CD14-positive monocyte (primary cell): ENCODE results near the gene TENT4B. TPM values are rescaled to one million over a fixed set of nuclear protein-coding genes. Genes with fewer than 3 reads are reported as not detected.

Source experiments
- DNase-seq, 3 donors: peaks; one replicate each; pipeline ENCODE4 v3.0.0-alpha.2; 2011 to 2022
- H2AFZ ChIP-seq: 2 replicates; pipeline ENCODE4 v1.6.0; 2012; ENCODE audit warnings: mild to moderate bottlenecking, low read depth, low read length, inconsistent platforms; ENCODE audit not compliant: insufficient read depth, poor library complexity, severe bottlenecking
- H3K27ac ChIP-seq, 2 donors: 1 replicate in 1 of 2; 2 replicates in 1 of 2; pipeline ENCODE4 v1.5.1; 2012 to 2013; ENCODE audit warnings: low read length in 2 of 2, control low read depth in 1 of 2, inconsistent platforms in 1 of 2, low read depth in 1 of 2, mild to moderate bottlenecking in 1 of 2
- H3K27me3 ChIP-seq, 2 donors: one replicate each; pipeline versions ENCODE4 v1.6.0 to v1.6.1; 2011 to 2013; ENCODE audit warnings: low read length in 2 of 2; ENCODE audit not compliant: control insufficient read depth in 2 of 2, insufficient read depth in 2 of 2
- H3K36me3 ChIP-seq, 2 donors: replicated peaks in 1 of 2; 1 replicate in 1 of 2; 2 replicates in 1 of 2; pipeline versions ENCODE4 v1.5.1 to v1.6.1; 2012 to 2013; ENCODE audit warnings: low read length in 2 of 2, control low read depth in 1 of 2, inconsistent platforms in 1 of 2, mild to moderate bottlenecking in 1 of 2; ENCODE audit not compliant: insufficient read depth in 2 of 2, control insufficient read depth in 1 of 2
- H3K4me1 ChIP-seq, 2 donors: 1 replicate in 1 of 2; 2 replicates in 1 of 2; pipeline versions ENCODE4 v1.5.1 to v1.6.1; 2012 to 2013; ENCODE audit warnings: low read length in 2 of 2, control low read depth in 1 of 2, inconsistent platforms in 1 of 2, mild to moderate bottlenecking in 1 of 2, moderate library complexity in 1 of 2; ENCODE audit not compliant: insufficient read depth in 2 of 2, control insufficient read depth in 1 of 2
- H3K4me2 ChIP-seq: replicated peaks from 2 replicates; pipeline ENCODE3; 2012; ENCODE audit warnings: low read length, moderate library complexity, mild to moderate bottlenecking; ENCODE audit not compliant: poor library complexity, severe bottlenecking; ENCODE audit errors: extremely low read depth
- H3K4me3 ChIP-seq, 3 experiments: fragments of 200-600 bp in 1 of 3; sonication (generic) in 1 of 3; replicated peaks in 1 of 3; 1 replicate in 2 of 3; 2 replicates in 1 of 3; pipeline ENCODE4 v1.5.1; 2011 to 2013; ENCODE audit warnings: low read length in 3 of 3, mild to moderate bottlenecking in 3 of 3, control low read depth in 2 of 3, low read depth in 2 of 3, inconsistent platforms in 1 of 3, moderate library complexity in 1 of 3
- H3K79me2 ChIP-seq: 2 replicates; pipeline ENCODE4 v1.6.0; 2012; ENCODE audit warnings: mild to moderate bottlenecking, control low read depth, inconsistent platforms, low read length, moderate library complexity; ENCODE audit not compliant: insufficient read depth
- H3K9ac ChIP-seq: 2 replicates; pipeline ENCODE4 v1.6.0; 2017; ENCODE audit warnings: low read length, mild to moderate bottlenecking; ENCODE audit not compliant: insufficient read depth, poor library complexity, severe bottlenecking
- H3K9me3 ChIP-seq, 2 donors: replicated peaks in 1 of 2; 1 replicate in 1 of 2; 2 replicates in 1 of 2; pipeline versions ENCODE4 v1.5.1 to v1.6.1; 2012 to 2013; ENCODE audit warnings: low read length in 2 of 2, control low read depth in 1 of 2; ENCODE audit not compliant: control insufficient read depth in 1 of 2, insufficient read depth in 1 of 2
- H4K20me1 ChIP-seq: 2 replicates; pipeline ENCODE4 v1.6.0; 2012; ENCODE audit warnings: mild to moderate bottlenecking, low read length, control low read depth, moderate library complexity; ENCODE audit not compliant: insufficient read depth
- H3K27ac Mint-ChIP-seq, 7 donors: one replicate each; pipeline ENCODE4 v1.8.0; 2020; ENCODE audit warnings: mild to moderate bottlenecking in 7 of 7, mixed read lengths in 7 of 7, moderate library complexity in 6 of 7, inconsistent platforms in 2 of 7
- H3K27me3 Mint-ChIP-seq, 3 donors: one replicate each; pipeline ENCODE4 v1.8.0; 2021 to 2022; ENCODE audit warnings: low read depth in 3 of 3, mild to moderate bottlenecking in 3 of 3, mixed read lengths in 3 of 3, moderate library complexity in 3 of 3, inconsistent platforms in 1 of 3
- H3K36me3 Mint-ChIP-seq, 2 donors: one replicate each; pipeline ENCODE4 v1.8.0; 2020; ENCODE audit warnings: mixed read lengths in 2 of 2, inconsistent platforms in 1 of 2, mild to moderate bottlenecking in 1 of 2
- H3K4me1 Mint-ChIP-seq: one replicate; pipeline ENCODE4 v1.8.0; 2020; ENCODE audit warnings: mild to moderate bottlenecking, mixed read lengths
- H3K4me3 Mint-ChIP-seq, 2 donors: one replicate each; pipeline ENCODE4 v1.8.0; 2020; ENCODE audit warnings: mild to moderate bottlenecking in 2 of 2, mixed read lengths in 2 of 2, moderate library complexity in 1 of 2
- H3K9me3 Mint-ChIP-seq, 7 donors: one replicate each; pipeline ENCODE4 v1.8.0; 2020 to 2022; ENCODE audit warnings: mixed read lengths in 7 of 7, mild to moderate bottlenecking in 6 of 7, moderate library complexity in 6 of 7, inconsistent platforms in 2 of 7
- CTCF ChIP-seq: fragments of 200-600 bp; IDR thresholded peaks from one replicate; pipeline ENCODE4 v1.8.0; 2022; ENCODE audit warnings: antibody characterized with exemption, mild to moderate bottlenecking
- WGBS: methylation state at CpG from one replicate; pipeline ENCODE4 v1.1.5; 2013; ENCODE audit warnings: missing lambda C conversion rate; ENCODE audit not compliant: insufficient coverage; 5-methylcytosine and 5-hydroxymethylcytosine counted together
- intact Hi-C, 2 donors: fragments of 100-400 bp; cut with micrococcal nuclease; formaldehyde crosslinking; loops; one replicate each; pipeline versions ENCODE4 v1.15.0 to v1.15.1; 2023
- polyA plus RNA-seq, 3 donors: library from polyadenylated mRNA; depleted of rRNA in 1 of 3; unstranded in 2 of 3; stranded (reverse) in 1 of 3; fragments of 300-500 nt in 2 of 3; fragments of >200 nt in 1 of 3; fragmentation: Illumina TruSeq in 2 of 3; gene quantifications; 1 replicate in 2 of 3; 2 replicates in 1 of 3; pipeline ENCODE4 v1.2.3, GENCODE V29; 2012 to 2021

TENT4B gene
- polyA plus RNA-seq, 3 donors: 1.4 to 9.0 (median 1.7) TPM

GRCh38 chr16:50227665-50228064 is 74.6 kb downstream of the TENT4B start:
- no peak for TF ChIP-seq CTCF
- no CpG with 5 or more reads among the region's 8 CpGs for WGBS
- Histone ChIP-seq H3K36me3 (peaks cover 69 to 95% of the 10 kb centered on the region in 2 donors), H3K9ac (no peak overlapping the region), H4K20me1 (no peaks in the 10 kb centered on the region), H3K4me3 (no peak overlapping the region), H3K4me1 (no peaks in the 10 kb centered on the region), H2AFZ (no peak overlapping the region), H3K9me3 (no peaks in the 10 kb centered on the region), H3K27me3 (no peaks in the 10 kb centered on the region), H3K27ac (no peak overlapping the region), H3K4me2 (no peak overlapping the region), H3K79me2 (no peaks in the 10 kb centered on the region)
- H3K27ac Mint-ChIP-seq: no peak overlapping the region
- no peaks in the 10 kb centered on the region for H3K27me3 Mint-ChIP-seq
- H3K36me3 Mint-ChIP-seq: peaks cover 79 to 85% of the 10 kb centered on the region in 2 donors
- no peaks in the 10 kb centered on the region for H3K9me3 Mint-ChIP-seq
- intact Hi-C loops: no loop called here
- H3K4me1 Mint-ChIP-seq: no peaks in the 10 kb centered on the region
- DNase-seq: no peak
- H3K4me3 Mint-ChIP-seq: no peak overlapping the region

GRCh38 chr16:50228364-50228868 is 75.3 kb downstream of the TENT4B start:
- Mint-ChIP-seq H3K27me3 (no peaks in the 10 kb centered on the region), H3K36me3 (peaks cover 72 to 78% of the 10 kb centered on the region in 2 donors), H3K9me3 (no peaks in the 10 kb centered on the region), H3K4me3 (no peak overlapping the region), H3K27ac (no peak overlapping the region), H3K4me1 (no peaks in the 10 kb centered on the region)
- H3K4me3 ChIP-seq: no peak overlapping the region
- no peak overlapping the region for H3K27ac ChIP-seq
- H3K4me2 ChIP-seq: no peak overlapping the region
- no peak overlapping the region for H2AFZ ChIP-seq
- H3K4me1 ChIP-seq: no peaks in the 10 kb centered on the region
- intact Hi-C loops: no loop called here
- DNase-seq: no peak
- TF ChIP-seq CTCF: no peak
- no peaks in the 10 kb centered on the region for H3K79me2 ChIP-seq
- no peak overlapping the region for H3K9ac ChIP-seq
- peaks cover 62 to 88% of the 10 kb centered on the region in 2 donors for H3K36me3 ChIP-seq
- H4K20me1 ChIP-seq: no peaks in the 10 kb centered on the region
- 100% methylated on average over 1 of the region's 5 CpGs for WGBS
- H3K9me3 ChIP-seq: no peaks in the 10 kb centered on the region
- no peaks in the 10 kb centered on the region for H3K27me3 ChIP-seq
